Panc1 (cell line): ENCODE measurements around the gene SPIRE1. TPM values are rescaled to one million over a fixed set of nuclear protein-coding genes. Genes with fewer than 3 reads are reported as not detected.

Experiments
- ATAC-seq: fragments of 200-7000 bp; cut with Tn5 transposase; 2 replicates; pipeline ENCODE4 v1.9.1; 2020; ENCODE audit warnings: mild to moderate bottlenecking, moderate library complexity
- BruUV-seq: library from RNA; stranded (reverse); fragments of 400-500 nt; replicated peaks from 2 replicates; lab custom pipeline; 2021; lab: Mats Ljungman, UMichigan
- CTCF ChIA-PET: fragments of 300-600 bp; sonication (Branson Sonifier 250); formaldehyde crosslinking; loops from one replicate; lab custom pipeline; 2022; ENCODE audit warnings: antibody characterized with exemption; lab: Charles Lee
- POLR2A ChIA-PET: fragments of 300-600 bp; sonication (Branson Sonifier 250); formaldehyde crosslinking; loops from one replicate; lab custom pipeline; 2022; ENCODE audit warnings: antibody characterized with exemption; lab: Charles Lee
- DNase-seq: peaks from one replicate; pipeline ENCODE4 v3.0.0-alpha.2; 2010; ENCODE audit warnings: low read depth, low spot score
- H3K27ac ChIP-seq: 2 replicates; pipeline ENCODE4 v1.5.1; 2011; ENCODE audit warnings: mild to moderate bottlenecking, low read length, inconsistent platforms
- H3K27me3 ChIP-seq: fragments of 200-500 bp; sonication (Bioruptor generic); 2 replicates; pipeline ENCODE4 v1.6.0; 2014; ENCODE audit warnings: low read length, inconsistent platforms; ENCODE audit not compliant: control insufficient read depth, insufficient read depth
- H3K36me3 ChIP-seq: fragments of 200-500 bp; sonication (Bioruptor generic); 2 replicates; pipeline ENCODE4 v1.5.1; 2014; ENCODE audit warnings: inconsistent platforms, mild to moderate bottlenecking, low read length, moderate library complexity; ENCODE audit not compliant: control insufficient read depth, insufficient read depth
- H3K4me1 ChIP-seq: 2 replicates; pipeline ENCODE4 v1.5.1; 2011; ENCODE audit warnings: inconsistent platforms, mild to moderate bottlenecking, low read length, moderate library complexity; ENCODE audit not compliant: control insufficient read depth, insufficient read depth
- H3K4me3 ChIP-seq, 2 experiments: 2 replicates each; pipeline ENCODE4 v1.5.1; 2011 to 2012; ENCODE audit warnings: low read depth in 2 of 2, low read length in 2 of 2, mild to moderate bottlenecking in 2 of 2, inconsistent platforms in 1 of 2, moderate library complexity in 1 of 2
- H3K9me3 ChIP-seq: fragments of 200-500 bp; sonication (Bioruptor generic); 2 replicates; pipeline ENCODE4 v1.5.1; 2014; ENCODE audit warnings: low read depth, mild to moderate bottlenecking, inconsistent platforms, low read length, moderate library complexity; ENCODE audit not compliant: control insufficient read depth, insufficient read depth
- POLR2AphosphoS5 ChIP-seq: IDR thresholded peaks from 2 replicates; pipeline ENCODE4 v1.6.1; 2012; ENCODE audit warnings: mild to moderate bottlenecking, low read depth, low read length, moderate library complexity
- SIN3A ChIP-seq: IDR thresholded peaks from 2 replicates; pipeline ENCODE4 v1.6.1; 2012; ENCODE audit warnings: low read depth, mild to moderate bottlenecking, low read length, moderate library complexity, borderline replicate concordance; ENCODE audit not compliant: insufficient read depth
- TCF7L2 ChIP-seq: IDR thresholded peaks from 2 replicates; pipeline ENCODE4 v1.6.1; 2011; ENCODE audit warnings: mild to moderate bottlenecking, low read depth, low read length, inconsistent platforms
- in situ Hi-C: cut with HindIII; loops from 2 replicates; pipeline ENCODE4 v1.10.0; 2016; ENCODE audit warnings: low sequenced_read_pairs, low pct_unique_long_range_greater_than_20kb
- intact Hi-C: fragments of 100-400 bp; cut with micrococcal nuclease; formaldehyde crosslinking; loops from one replicate; pipeline ENCODE4 v1.10.0; 2022; ENCODE audit not compliant: unreplicated experiment
- total RNA-seq: library from RNA; stranded (reverse); gene quantifications from one replicate; pipeline ENCODE4 v1.2.1, GENCODE V29; 2021; ENCODE audit not compliant: unreplicated experiment
- TF ChIP-seq, protein P1 (sequence below): fragments of 450-650 bp; IDR thresholded peaks from 2 replicates; pipeline ENCODE4 v1.5.1; 2017; ENCODE audit warnings: mild to moderate bottlenecking
- TF ChIP-seq, protein P2 (sequence below), 2 experiments: IDR thresholded peaks; 2 replicates each; pipeline ENCODE4 v1.6.1; 2011 to 2012; ENCODE audit warnings: low read depth in 2 of 2, control low read depth in 1 of 2, low read length in 1 of 2, mild to moderate bottlenecking in 1 of 2, moderate library complexity in 1 of 2; ENCODE audit not compliant: insufficient read depth in 1 of 2

Gene SPIRE1
- total RNA-seq, 1 experiment from 2014 or later: 45.5 TPM

DNA sequence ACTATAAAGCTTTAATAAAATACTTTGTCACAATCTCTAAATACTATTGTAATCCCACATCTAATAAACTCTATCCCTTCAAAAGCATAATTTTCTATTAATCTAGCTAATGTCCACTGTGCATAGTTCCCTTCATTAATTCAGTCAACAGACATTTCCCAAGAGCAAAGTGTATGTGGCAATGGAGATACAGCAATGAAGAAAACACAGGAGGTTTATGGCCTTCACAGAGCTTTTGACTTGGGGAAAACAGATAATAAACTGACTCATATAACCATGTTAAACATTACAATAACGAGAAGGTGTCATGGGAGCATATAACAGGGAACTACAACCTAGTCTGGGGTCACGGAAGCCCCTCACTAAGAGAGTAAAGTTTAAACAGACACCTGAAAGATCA lies 86.3 kb downstream of the SPIRE1 start:
- H3K4me1 ChIP-seq: peaks cover 8% of the 10 kb centered on the region; the same call in 1 of the 2 replicates
- DNase-seq: no peak
- TF ChIP-seq, protein P1, sequence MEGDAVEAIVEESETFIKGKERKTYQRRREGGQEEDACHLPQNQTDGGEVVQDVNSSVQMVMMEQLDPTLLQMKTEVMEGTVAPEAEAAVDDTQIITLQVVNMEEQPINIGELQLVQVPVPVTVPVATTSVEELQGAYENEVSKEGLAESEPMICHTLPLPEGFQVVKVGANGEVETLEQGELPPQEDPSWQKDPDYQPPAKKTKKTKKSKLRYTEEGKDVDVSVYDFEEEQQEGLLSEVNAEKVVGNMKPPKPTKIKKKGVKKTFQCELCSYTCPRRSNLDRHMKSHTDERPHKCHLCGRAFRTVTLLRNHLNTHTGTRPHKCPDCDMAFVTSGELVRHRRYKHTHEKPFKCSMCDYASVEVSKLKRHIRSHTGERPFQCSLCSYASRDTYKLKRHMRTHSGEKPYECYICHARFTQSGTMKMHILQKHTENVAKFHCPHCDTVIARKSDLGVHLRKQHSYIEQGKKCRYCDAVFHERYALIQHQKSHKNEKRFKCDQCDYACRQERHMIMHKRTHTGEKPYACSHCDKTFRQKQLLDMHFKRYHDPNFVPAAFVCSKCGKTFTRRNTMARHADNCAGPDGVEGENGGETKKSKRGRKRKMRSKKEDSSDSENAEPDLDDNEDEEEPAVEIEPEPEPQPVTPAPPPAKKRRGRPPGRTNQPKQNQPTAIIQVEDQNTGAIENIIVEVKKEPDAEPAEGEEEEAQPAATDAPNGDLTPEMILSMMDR: no peak
- TF ChIP-seq POLR2AphosphoS5: no peak
- no peak overlapping the region for H3K4me3 ChIP-seq
- POLR2A ChIA-PET: no interaction called here
- no peaks in the 10 kb centered on the region for H3K36me3 ChIP-seq
- H3K27me3 ChIP-seq: no peaks in the 10 kb centered on the region
- intact Hi-C loops (no loop called here), in situ Hi-C loops (no loop called here)
- BruUV-seq: no TSS peak
- H3K27ac ChIP-seq: no peak overlapping the region
- ATAC-seq: no peak
- CTCF ChIA-PET: no interaction called here
- 0 out of 2 replicates have a peak, but pooled peaks cover 2% of the 10 kb centered on the region for H3K9me3 ChIP-seq

- DNase-seq (no peak), ATAC-seq (no peak)
- 0 out of 2 replicates have a peak, but pooled peaks cover 2% of the 10 kb centered on the region for H3K9me3 ChIP-seq
- H3K27ac ChIP-seq: no peak overlapping the region
- H3K4me1 ChIP-seq: peaks cover 3% of the 10 kb centered on the region; the same call in 1 of the 2 replicates
- CTCF ChIA-PET: no interaction called here
- H3K27me3 ChIP-seq: no peaks in the 10 kb centered on the region
- no peaks in the 10 kb centered on the region for H3K36me3 ChIP-seq
- no peak overlapping the region for H3K4me3 ChIP-seq
- BruUV-seq: no TSS peak
- in situ Hi-C loops: no loop called here
- POLR2A ChIA-PET: no interaction called here
- TF ChIP-seq TCF7L2: no peak
- no peak for TF ChIP-seq POLR2AphosphoS5
- TF ChIP-seq, protein P1: no peak
- no peak for TF ChIP-seq SIN3A
- TF ChIP-seq, protein P2, sequence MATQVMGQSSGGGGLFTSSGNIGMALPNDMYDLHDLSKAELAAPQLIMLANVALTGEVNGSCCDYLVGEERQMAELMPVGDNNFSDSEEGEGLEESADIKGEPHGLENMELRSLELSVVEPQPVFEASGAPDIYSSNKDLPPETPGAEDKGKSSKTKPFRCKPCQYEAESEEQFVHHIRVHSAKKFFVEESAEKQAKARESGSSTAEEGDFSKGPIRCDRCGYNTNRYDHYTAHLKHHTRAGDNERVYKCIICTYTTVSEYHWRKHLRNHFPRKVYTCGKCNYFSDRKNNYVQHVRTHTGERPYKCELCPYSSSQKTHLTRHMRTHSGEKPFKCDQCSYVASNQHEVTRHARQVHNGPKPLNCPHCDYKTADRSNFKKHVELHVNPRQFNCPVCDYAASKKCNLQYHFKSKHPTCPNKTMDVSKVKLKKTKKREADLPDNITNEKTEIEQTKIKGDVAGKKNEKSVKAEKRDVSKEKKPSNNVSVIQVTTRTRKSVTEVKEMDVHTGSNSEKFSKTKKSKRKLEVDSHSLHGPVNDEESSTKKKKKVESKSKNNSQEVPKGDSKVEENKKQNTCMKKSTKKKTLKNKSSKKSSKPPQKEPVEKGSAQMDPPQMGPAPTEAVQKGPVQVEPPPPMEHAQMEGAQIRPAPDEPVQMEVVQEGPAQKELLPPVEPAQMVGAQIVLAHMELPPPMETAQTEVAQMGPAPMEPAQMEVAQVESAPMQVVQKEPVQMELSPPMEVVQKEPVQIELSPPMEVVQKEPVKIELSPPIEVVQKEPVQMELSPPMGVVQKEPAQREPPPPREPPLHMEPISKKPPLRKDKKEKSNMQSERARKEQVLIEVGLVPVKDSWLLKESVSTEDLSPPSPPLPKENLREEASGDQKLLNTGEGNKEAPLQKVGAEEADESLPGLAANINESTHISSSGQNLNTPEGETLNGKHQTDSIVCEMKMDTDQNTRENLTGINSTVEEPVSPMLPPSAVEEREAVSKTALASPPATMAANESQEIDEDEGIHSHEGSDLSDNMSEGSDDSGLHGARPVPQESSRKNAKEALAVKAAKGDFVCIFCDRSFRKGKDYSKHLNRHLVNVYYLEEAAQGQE (IDR thresholded peaks at IDR 0.05; ENCODE audit: insufficient read depth in 1 of 2, low read depth in 2 of 2, low read length in 1 of 2): no peak
- intact Hi-C loops: no loop called here
These were observed 88.1 kb downstream of the SPIRE1 start for GRCh38 chr18:12569791-12570190.
